HepG2 (cell line): ENCODE data around the gene TK2. TPM values are rescaled to one million over a fixed set of nuclear protein-coding genes. Genes with fewer than 3 reads are reported as not detected.

Source experiments
- ARNTL ChIP-seq: sonication (generic); formaldehyde crosslinking; IDR thresholded peaks from 2 replicates; pipeline ENCODE4 v1.4.0; 2020; ENCODE audit warnings: mild to moderate bottlenecking, missing genetic modification reagents
- ATM ChIP-seq: fragments of 450-650 bp; IDR thresholded peaks from 2 replicates; pipeline ENCODE4 v1.7.1; 2017; ENCODE audit warnings: mild to moderate bottlenecking, borderline replicate concordance
- HCFC1 ChIP-seq: fragments of 150-350 bp; IDR thresholded peaks from 2 replicates; pipeline ENCODE4 v1.6.1; 2014; ENCODE audit warnings: low read depth, low read length
- KDM3A ChIP-seq: IDR thresholded peaks from 2 replicates; pipeline ENCODE4 v1.6.1; 2018; ENCODE audit warnings: low read depth, missing compliant biosample characterization
- PHF5A ChIP-seq: IDR thresholded peaks from one replicate; pipeline ENCODE4 v1.6.1; 2018; ENCODE audit warnings: low read depth, missing genetic modification reagents; ENCODE audit not compliant: unreplicated experiment
- SIX1 ChIP-seq: sonication (generic); formaldehyde crosslinking; IDR thresholded peaks from 2 replicates; pipeline ENCODE4 v1.4.0; 2020; ENCODE audit warnings: missing genetic modification reagents, borderline replicate concordance
- ZFP62 ChIP-seq: sonication (generic); formaldehyde crosslinking; IDR thresholded peaks from 2 replicates; pipeline ENCODE4 v1.4.0; 2020; ENCODE audit warnings: missing genetic modification reagents
- ZFP82 ChIP-seq: sonication (generic); formaldehyde crosslinking; IDR thresholded peaks from 2 replicates; pipeline ENCODE4 v1.5.1; 2020; ENCODE audit warnings: mild to moderate bottlenecking, missing genetic modification reagents, borderline replicate concordance
- ZNF232 ChIP-seq: sonication (generic); formaldehyde crosslinking; IDR thresholded peaks from 2 replicates; pipeline ENCODE4 v1.4.0; 2020; ENCODE audit warnings: missing genetic modification reagents, borderline replicate concordance
- ZNF260 ChIP-seq: sonication (generic); formaldehyde crosslinking; IDR thresholded peaks from 2 replicates; pipeline ENCODE4 v1.4.0; 2020; ENCODE audit warnings: missing genetic modification reagents, low read depth, mild to moderate bottlenecking, borderline replicate concordance
- ZNF550 ChIP-seq: sonication (generic); formaldehyde crosslinking; IDR thresholded peaks from 2 replicates; pipeline ENCODE4 v1.4.0; 2020; ENCODE audit warnings: mild to moderate bottlenecking, missing genetic modification reagents, borderline replicate concordance
- ZNF556 ChIP-seq: sonication (generic); formaldehyde crosslinking; IDR thresholded peaks from 2 replicates; pipeline ENCODE4 v1.4.0; 2020; ENCODE audit warnings: mild to moderate bottlenecking, missing genetic modification reagents, borderline replicate concordance
- ZNF652 ChIP-seq: IDR thresholded peaks from 2 replicates; pipeline ENCODE4 v1.6.1; 2016; ENCODE audit warnings: low read depth, borderline replicate concordance
- ZSCAN25 ChIP-seq: sonication (generic); formaldehyde crosslinking; IDR thresholded peaks from 2 replicates; pipeline ENCODE4 v1.8.0; 2022; ENCODE audit warnings: mild to moderate bottlenecking, missing genetic modification reagents
- polyA plus RNA-seq, 8 experiments: library from polyadenylated mRNA; depleted of rRNA in 3 of 8; stranded (reverse) in 7 of 8; unstranded in 1 of 8; fragments of >200 nt; fragmentation: Illumina TruSeq in 4 of 8; extraction: Trizol in 4 of 8; gene quantifications; 2 replicates each; pipeline versions ENCODE4 v1.2.1 to v1.2.3, GENCODE V29; 2011 to 2016; ENCODE audit warnings: low read depth in 4 of 8, missing spikeins in 1 of 8, mixed read lengths in 1 of 8; ENCODE audit not compliant: insufficient read depth in 1 of 8
- total RNA-seq, 5 experiments: library from RNA; depleted of rRNA; stranded (reverse); fragments of >200 nt; fragmentation: Illumina TruSeq; extraction: Trizol; gene quantifications; 2 replicates each; pipeline ENCODE4 v1.2.3, GENCODE V29; 2016; ENCODE audit warnings: low read depth in 1 of 5
- TF ChIP-seq, protein P1 (sequence below): sonication (generic); formaldehyde crosslinking; IDR thresholded peaks from 2 replicates; pipeline ENCODE4 v1.5.0; 2020; ENCODE audit warnings: mild to moderate bottlenecking, missing genetic modification reagents
- TF ChIP-seq, protein P2 (sequence below): sonication (generic); formaldehyde crosslinking; IDR thresholded peaks from 2 replicates; pipeline ENCODE4 v1.5.1; 2020; ENCODE audit warnings: mild to moderate bottlenecking, missing genetic modification reagents, borderline replicate concordance
- TF ChIP-seq, protein P3 (sequence below): sonication (generic); formaldehyde crosslinking; IDR thresholded peaks from 2 replicates; pipeline ENCODE4 v1.4.0; 2020; ENCODE audit warnings: missing genetic modification reagents, borderline replicate concordance

The TK2 gene
- total and polyA plus RNA-seq, 2 of the 13 experiments (the other 11 are each of a cell fraction or from before 2014, with no cell fraction given) = 18.7 to 21.0 TPM

DNA sequence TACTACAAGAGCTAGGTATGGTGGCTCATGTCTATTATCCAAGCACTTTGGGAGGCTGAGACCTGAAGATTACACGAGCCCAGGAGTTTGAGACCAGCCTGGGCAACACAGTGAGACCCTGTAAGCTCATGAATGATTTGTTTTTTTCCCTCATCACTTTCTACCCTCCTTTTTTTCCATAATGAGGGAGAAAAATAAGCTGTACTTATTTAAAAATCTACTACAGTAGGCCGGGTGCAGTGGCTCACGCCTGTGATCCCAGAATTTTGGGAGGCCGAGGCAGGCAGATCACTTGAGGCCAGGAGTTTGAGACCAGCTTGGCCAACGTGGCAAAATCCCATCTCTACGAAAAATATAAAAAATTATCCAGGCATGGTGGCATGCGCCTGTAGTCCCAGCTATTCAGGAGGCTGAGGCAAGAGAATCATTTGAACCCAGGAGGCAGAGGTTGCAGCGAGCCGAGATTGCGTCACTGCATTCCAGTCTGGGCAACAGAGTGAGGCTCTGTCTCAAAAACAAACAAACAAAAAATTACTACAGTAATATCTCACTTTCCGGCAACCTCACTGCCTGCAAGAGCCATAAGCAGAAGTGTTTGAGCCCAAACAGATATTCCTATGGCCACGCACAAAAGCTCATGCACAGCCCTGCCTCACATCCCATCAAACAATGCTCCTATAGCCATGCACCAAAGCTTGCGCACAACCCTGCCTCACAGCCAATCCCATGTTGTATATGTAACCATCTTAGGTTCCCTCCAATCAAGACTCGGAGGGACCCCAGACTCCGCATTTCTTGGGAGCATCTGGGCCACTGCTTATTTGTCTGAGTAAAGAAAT is 37.4 kb downstream of the TK2 start (continued):
- TF ChIP-seq ZNF550 (CRISPR knock-in tag) = no peak
- no peak for TF ChIP-seq SIX1 (CRISPR knock-in tag)
- no peak; the same call in 1 of the 2 replicates for TF ChIP-seq KDM3A (CRISPR knock-in tag)
- no peak for TF ChIP-seq ZNF260
- TF ChIP-seq ATM = no peak
- TF ChIP-seq ARNTL (CRISPR knock-in tag) = no peak
- no peak for TF ChIP-seq ZFP62
- no peak for TF ChIP-seq ZNF232 (CRISPR knock-in tag)
- peak; percentile 80 for TF ChIP-seq PHF5A (CRISPR knock-in tag)
- no peak for TF ChIP-seq ZFP82 (CRISPR knock-in tag)
- TF ChIP-seq, protein P1, sequence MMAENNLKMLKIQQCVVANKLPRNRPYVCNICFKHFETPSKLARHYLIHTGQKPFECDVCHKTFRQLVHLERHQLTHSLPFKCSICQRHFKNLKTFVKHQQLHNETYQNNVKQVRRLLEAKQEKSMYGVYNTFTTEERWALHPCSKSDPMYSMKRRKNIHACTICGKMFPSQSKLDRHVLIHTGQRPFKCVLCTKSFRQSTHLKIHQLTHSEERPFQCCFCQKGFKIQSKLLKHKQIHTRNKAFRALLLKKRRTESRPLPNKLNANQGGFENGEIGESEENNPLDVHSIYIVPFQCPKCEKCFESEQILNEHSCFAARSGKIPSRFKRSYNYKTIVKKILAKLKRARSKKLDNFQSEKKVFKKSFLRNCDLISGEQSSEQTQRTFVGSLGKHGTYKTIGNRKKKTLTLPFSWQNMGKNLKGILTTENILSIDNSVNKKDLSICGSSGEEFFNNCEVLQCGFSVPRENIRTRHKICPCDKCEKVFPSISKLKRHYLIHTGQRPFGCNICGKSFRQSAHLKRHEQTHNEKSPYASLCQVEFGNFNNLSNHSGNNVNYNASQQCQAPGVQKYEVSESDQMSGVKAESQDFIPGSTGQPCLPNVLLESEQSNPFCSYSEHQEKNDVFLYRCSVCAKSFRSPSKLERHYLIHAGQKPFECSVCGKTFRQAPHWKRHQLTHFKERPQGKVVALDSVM = peak; percentile 99
- TF ChIP-seq HCFC1 = no peak
- no peak for TF ChIP-seq ZSCAN25 (CRISPR knock-in tag)
- TF ChIP-seq, protein P2, sequence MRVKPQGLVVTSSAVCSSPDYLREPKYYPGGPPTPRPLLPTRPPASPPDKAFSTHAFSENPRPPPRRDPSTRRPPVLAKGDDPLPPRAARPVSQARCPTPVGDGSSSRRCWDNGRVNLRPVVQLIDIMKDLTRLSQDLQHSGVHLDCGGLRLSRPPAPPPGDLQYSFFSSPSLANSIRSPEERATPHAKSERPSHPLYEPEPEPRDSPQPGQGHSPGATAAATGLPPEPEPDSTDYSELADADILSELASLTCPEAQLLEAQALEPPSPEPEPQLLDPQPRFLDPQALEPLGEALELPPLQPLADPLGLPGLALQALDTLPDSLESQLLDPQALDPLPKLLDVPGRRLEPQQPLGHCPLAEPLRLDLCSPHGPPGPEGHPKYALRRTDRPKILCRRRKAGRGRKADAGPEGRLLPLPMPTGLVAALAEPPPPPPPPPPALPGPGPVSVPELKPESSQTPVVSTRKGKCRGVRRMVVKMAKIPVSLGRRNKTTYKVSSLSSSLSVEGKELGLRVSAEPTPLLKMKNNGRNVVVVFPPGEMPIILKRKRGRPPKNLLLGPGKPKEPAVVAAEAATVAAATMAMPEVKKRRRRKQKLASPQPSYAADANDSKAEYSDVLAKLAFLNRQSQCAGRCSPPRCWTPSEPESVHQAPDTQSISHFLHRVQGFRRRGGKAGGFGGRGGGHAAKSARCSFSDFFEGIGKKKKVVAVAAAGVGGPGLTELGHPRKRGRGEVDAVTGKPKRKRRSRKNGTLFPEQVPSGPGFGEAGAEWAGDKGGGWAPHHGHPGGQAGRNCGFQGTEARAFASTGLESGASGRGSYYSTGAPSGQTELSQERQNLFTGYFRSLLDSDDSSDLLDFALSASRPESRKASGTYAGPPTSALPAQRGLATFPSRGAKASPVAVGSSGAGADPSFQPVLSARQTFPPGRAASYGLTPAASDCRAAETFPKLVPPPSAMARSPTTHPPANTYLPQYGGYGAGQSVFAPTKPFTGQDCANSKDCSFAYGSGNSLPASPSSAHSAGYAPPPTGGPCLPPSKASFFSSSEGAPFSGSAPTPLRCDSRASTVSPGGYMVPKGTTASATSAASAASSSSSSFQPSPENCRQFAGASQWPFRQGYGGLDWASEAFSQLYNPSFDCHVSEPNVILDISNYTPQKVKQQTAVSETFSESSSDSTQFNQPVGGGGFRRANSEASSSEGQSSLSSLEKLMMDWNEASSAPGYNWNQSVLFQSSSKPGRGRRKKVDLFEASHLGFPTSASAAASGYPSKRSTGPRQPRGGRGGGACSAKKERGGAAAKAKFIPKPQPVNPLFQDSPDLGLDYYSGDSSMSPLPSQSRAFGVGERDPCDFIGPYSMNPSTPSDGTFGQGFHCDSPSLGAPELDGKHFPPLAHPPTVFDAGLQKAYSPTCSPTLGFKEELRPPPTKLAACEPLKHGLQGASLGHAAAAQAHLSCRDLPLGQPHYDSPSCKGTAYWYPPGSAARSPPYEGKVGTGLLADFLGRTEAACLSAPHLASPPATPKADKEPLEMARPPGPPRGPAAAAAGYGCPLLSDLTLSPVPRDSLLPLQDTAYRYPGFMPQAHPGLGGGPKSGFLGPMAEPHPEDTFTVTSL (CRISPR knock-in tag) = no peak
- no peak for TF ChIP-seq ZNF652
- TF ChIP-seq ZNF556 (CRISPR knock-in tag) = no peak
- TF ChIP-seq, protein P3, sequence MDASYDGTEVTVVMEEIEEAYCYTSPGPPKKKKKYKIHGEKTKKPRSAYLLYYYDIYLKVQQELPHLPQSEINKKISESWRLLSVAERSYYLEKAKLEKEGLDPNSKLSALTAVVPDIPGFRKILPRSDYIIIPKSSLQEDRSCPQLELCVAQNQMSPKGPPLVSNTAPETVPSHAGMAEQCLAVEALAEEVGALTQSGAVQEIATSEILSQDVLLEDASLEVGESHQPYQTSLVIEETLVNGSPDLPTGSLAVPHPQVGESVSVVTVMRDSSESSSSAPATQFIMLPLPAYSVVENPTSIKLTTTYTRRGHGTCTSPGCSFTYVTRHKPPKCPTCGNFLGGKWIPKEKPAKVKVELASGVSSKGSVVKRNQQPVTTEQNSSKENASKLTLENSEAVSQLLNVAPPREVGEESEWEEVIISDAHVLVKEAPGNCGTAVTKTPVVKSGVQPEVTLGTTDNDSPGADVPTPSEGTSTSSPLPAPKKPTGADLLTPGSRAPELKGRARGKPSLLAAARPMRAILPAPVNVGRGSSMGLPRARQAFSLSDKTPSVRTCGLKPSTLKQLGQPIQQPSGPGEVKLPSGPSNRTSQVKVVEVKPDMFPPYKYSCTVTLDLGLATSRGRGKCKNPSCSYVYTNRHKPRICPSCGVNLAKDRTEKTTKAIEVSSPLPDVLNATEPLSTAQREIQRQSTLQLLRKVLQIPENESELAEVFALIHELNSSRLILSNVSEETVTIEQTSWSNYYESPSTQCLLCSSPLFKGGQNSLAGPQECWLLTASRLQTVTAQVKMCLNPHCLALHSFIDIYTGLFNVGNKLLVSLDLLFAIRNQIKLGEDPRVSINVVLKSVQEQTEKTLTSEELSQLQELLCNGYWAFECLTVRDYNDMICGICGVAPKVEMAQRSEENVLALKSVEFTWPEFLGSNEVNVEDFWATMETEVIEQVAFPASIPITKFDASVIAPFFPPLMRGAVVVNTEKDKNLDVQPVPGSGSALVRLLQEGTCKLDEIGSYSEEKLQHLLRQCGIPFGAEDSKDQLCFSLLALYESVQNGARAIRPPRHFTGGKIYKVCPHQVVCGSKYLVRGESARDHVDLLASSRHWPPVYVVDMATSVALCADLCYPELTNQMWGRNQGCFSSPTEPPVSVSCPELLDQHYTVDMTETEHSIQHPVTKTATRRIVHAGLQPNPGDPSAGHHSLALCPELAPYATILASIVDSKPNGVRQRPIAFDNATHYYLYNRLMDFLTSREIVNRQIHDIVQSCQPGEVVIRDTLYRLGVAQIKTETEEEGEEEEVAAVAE (CRISPR knock-in tag) = no peak
